Measurements from ENCODE around the gene BCAN.

BCAN gene

DNA sequence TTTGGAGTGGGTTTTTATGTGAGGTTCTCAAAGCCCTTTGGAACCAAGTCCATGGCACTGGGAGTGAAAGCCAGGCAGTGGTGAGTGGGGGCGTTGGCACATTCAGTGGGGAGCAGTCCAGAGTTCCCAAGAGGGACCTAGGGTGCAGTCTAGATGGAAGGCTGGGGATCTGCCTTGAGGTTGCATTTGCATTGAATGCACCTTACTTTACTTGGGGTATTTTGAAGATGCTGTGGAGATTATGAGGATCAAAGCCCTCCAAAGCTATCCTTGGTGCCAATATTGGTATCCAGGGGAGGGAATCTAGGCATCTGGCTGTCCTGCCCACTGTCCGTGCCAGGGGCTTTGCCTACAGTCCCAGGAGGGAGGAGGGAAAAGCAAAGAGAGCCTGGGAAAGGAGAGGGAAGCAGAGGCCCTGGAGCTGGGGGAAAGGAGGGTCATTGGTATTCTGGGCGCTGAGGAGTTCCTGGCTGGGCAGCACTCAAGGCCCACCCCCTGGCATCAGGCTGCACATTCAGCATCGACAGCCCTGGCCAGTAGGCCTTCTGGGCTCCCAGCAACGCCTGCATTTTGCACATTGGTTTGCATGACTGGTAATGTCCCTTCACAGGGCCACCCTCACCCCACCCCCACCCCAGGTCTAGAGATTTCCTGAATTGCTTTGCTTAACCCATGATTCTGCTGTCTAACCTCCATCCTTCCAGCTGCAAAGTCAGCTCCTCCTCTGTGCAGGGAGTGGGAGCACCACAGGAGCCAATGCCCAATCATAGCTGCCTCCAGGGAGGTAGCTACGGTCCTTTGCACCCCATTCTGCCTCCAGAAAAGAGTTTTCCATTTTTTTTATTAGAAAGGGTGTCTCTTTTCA, 843 bp upstream of the BCAN start:
- H3K27ac ChIP-seq, result no peak overlapping the region
- TF ChIP-seq, protein P1, sequence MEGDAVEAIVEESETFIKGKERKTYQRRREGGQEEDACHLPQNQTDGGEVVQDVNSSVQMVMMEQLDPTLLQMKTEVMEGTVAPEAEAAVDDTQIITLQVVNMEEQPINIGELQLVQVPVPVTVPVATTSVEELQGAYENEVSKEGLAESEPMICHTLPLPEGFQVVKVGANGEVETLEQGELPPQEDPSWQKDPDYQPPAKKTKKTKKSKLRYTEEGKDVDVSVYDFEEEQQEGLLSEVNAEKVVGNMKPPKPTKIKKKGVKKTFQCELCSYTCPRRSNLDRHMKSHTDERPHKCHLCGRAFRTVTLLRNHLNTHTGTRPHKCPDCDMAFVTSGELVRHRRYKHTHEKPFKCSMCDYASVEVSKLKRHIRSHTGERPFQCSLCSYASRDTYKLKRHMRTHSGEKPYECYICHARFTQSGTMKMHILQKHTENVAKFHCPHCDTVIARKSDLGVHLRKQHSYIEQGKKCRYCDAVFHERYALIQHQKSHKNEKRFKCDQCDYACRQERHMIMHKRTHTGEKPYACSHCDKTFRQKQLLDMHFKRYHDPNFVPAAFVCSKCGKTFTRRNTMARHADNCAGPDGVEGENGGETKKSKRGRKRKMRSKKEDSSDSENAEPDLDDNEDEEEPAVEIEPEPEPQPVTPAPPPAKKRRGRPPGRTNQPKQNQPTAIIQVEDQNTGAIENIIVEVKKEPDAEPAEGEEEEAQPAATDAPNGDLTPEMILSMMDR (conservative IDR thresholded peaks at IDR 0.05), result no peak
- TF ChIP-seq ZFX (IDR thresholded peaks at IDR 0.05), result no peak

DNA sequence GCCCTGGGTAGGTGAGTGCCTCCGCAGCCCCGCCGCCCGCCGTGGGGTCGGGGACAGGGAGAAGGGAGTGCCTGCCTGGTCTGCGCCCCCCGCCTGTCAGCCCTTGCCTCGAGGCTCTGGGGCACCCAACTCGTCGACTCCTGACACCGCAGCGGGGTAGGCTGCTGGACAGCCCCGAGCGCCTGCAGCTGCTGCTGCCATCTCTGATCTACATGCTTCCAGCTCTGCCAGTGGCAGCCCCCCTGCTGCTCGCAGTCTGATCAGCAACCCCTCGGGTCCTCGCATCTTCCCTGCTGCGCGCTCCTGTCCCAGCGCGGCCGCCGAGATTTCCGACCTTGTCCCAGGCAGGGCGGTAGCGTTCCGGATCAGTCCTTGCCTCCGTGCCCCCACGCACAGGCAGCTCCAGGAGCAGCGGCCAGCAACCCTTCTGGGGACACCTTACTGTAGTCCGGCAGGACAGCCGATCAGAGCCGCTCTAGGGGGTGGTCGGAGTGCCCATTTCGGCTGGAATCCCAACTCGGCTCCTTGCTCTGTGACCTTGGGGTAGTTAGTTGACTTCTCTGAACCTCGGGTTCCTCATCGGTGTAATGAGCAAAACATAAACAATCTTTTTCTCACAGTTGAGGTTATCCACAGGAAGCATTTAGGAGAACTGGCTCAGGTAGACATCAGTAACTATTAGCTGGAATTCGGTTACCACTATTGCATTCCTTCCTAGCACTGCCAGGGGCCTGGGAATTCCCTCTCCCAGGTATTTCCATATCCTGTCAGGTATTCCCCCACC, 540 bp downstream of the BCAN start:
- H3K27ac ChIP-seq, result no peak overlapping the region
- no peak for TF ChIP-seq ZFX (IDR thresholded peaks at IDR 0.05)
- TF ChIP-seq, protein P1 (conservative IDR thresholded peaks at IDR 0.05), result no peak

- no peak for TF ChIP-seq ZFX (IDR thresholded peaks at IDR 0.05)
- TF ChIP-seq, protein P1 (conservative IDR thresholded peaks at IDR 0.05), result no peak
- no peak overlapping the region for H3K27ac ChIP-seq
These were observed 1.3 kb downstream of the BCAN start for GRCh38 chr1:156643049-156643777.

- TF ChIP-seq, protein P1 (conservative IDR thresholded peaks at IDR 0.05), result no peak
- no peak for TF ChIP-seq ZFX (IDR thresholded peaks at IDR 0.05)
- H3K27ac ChIP-seq, result no peak overlapping the region
These were observed 1.8 kb downstream of the BCAN start for GRCh38 chr1:156643778-156644092.

GRCh38 chr1:156644146-156644545, 2.2 kb downstream of the BCAN start:
- TF ChIP-seq, protein P1 (conservative IDR thresholded peaks at IDR 0.05), result no peak
- no peak for TF ChIP-seq ZFX (IDR thresholded peaks at IDR 0.05)
- H3K27ac ChIP-seq, result no peak overlapping the region

DNA sequence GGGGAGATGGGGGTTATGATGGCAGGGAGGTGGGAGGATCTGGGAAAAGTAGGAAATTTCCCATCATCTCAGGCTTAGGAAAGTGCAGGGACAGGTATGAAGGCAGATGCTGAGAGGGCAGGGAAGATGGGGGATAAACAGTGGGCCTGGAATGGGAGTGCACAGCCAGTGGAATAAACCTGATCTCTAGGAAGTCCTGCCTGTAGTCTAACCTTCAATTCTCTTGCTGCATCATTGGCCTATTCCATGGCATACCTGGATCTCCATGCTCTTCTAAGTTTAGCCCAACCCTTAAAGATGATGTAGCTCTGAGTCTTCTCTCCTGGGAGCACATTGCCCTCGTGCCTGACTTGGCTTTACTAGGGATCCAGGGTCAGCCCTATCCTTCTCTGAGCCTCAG, 2.7 kb downstream of the BCAN start:
- no peak overlapping the region for H3K27ac ChIP-seq
- TF ChIP-seq, protein P1 (conservative IDR thresholded peaks at IDR 0.05), result no peak
- no peak for TF ChIP-seq ZFX (IDR thresholded peaks at IDR 0.05)
